Measurements from ENCODE around the gene NECAB2.

Gene NECAB2

GRCh38 chr16:83963277-83964119 lies 4.5 kb upstream of the NECAB2 start:
- H3K36me3 ChIP-seq (replicated peaks; ENCODE audit: insufficient read depth, low read length): no peaks in the 10 kb centered on the region
- H3K9ac ChIP-seq (ENCODE audit: low read length): no peak overlapping the region
- H3K79me2 ChIP-seq (ENCODE audit: low read length): no peaks in the 10 kb centered on the region
- no peak overlapping the region for H3K27ac ChIP-seq (ENCODE audit: low read length)
- H3K9me2 ChIP-seq (replicated peaks; ENCODE audit: insufficient read depth, low read length): no peaks in the 10 kb centered on the region
- no peaks in the 10 kb centered on the region for H3K27me3 ChIP-seq (replicated peaks; ENCODE audit: insufficient read depth, low read length)
- H3F3A ChIP-seq (ENCODE audit: insufficient read depth, low read length): no peaks in the 10 kb centered on the region
- no peaks in the 10 kb centered on the region for H3K9me3 ChIP-seq (replicated peaks; ENCODE audit: insufficient read depth, low read length)
- no peak for DNase-seq
- H3K4me2 ChIP-seq (ENCODE audit: low read depth, low read length): no peak overlapping the region
- H3K4me3 ChIP-seq (ENCODE audit: low read length): no peak overlapping the region
- no peaks in the 10 kb centered on the region for H3K4me1 ChIP-seq (ENCODE audit: low read length)
- H2AFZ ChIP-seq (ENCODE audit: low read length): no peak overlapping the region
- TF ChIP-seq EZH2phosphoT487 (IDR thresholded peaks at IDR 0.05; ENCODE audit: low read length) (no peak), EZH2 (optimal IDR thresholded peaks at IDR 0.05; ENCODE audit: low read depth, low read length) (no peak)
- no peaks in the 10 kb centered on the region for H4K20me1 ChIP-seq (ENCODE audit: insufficient read depth, low read length)

GRCh38 chr16:83964684-83965443 lies 3.2 kb upstream of the NECAB2 start:
- Histone ChIP-seq H3K36me3 (replicated peaks; ENCODE audit: insufficient read depth, low read length) (no peaks in the 10 kb centered on the region), H3K27me3 (replicated peaks; ENCODE audit: insufficient read depth, low read length) (no peaks in the 10 kb centered on the region; the same call in 1 of the 2 replicates), H3K4me2 (ENCODE audit: low read depth, low read length) (no peak overlapping the region), H3K4me3 (ENCODE audit: low read length) (no peak overlapping the region), H4K20me1 (ENCODE audit: insufficient read depth, low read length) (no peaks in the 10 kb centered on the region), H2AFZ (ENCODE audit: low read length) (no peak overlapping the region), H3K4me1 (ENCODE audit: low read length) (no peaks in the 10 kb centered on the region), H3K27ac (ENCODE audit: low read length) (no peak overlapping the region), H3K9me3 (replicated peaks; ENCODE audit: insufficient read depth, low read length) (no peaks in the 10 kb centered on the region), H3K9me2 (replicated peaks; ENCODE audit: insufficient read depth, low read length) (no peaks in the 10 kb centered on the region), H3K79me2 (ENCODE audit: low read length) (no peaks in the 10 kb centered on the region), H3K9ac (ENCODE audit: low read length) (no peak overlapping the region), H3F3A (ENCODE audit: insufficient read depth, low read length) (no peaks in the 10 kb centered on the region)
- DNase-seq: no peak
- TF ChIP-seq CTCF (IDR thresholded peaks at IDR 0.05; ENCODE audit: low read length) (no peak), EZH2 (optimal IDR thresholded peaks at IDR 0.05; ENCODE audit: low read depth, low read length) (no peak), EZH2phosphoT487 (IDR thresholded peaks at IDR 0.05; ENCODE audit: low read length) (no peak)

- Histone ChIP-seq H3F3A (ENCODE audit: insufficient read depth, low read length) (no peaks in the 10 kb centered on the region), H3K79me2 (ENCODE audit: low read length) (no peaks in the 10 kb centered on the region), H3K36me3 (replicated peaks; ENCODE audit: insufficient read depth, low read length) (no peaks in the 10 kb centered on the region), H3K27me3 (replicated peaks; ENCODE audit: insufficient read depth, low read length) (no peaks in the 10 kb centered on the region; the same call in 1 of the 2 replicates), H3K9ac (ENCODE audit: low read length) (no peak overlapping the region), H3K4me2 (ENCODE audit: low read depth, low read length) (no peak overlapping the region), H3K9me3 (replicated peaks; ENCODE audit: insufficient read depth, low read length) (no peaks in the 10 kb centered on the region), H4K20me1 (ENCODE audit: insufficient read depth, low read length) (no peaks in the 10 kb centered on the region), H3K9me2 (replicated peaks; ENCODE audit: insufficient read depth, low read length) (no peaks in the 10 kb centered on the region), H2AFZ (ENCODE audit: low read length) (no peak overlapping the region), H3K4me1 (ENCODE audit: low read length) (no peaks in the 10 kb centered on the region), H3K27ac (ENCODE audit: low read length) (no peak overlapping the region), H3K4me3 (ENCODE audit: low read length) (no peak overlapping the region)
- no peak for DNase-seq
- TF ChIP-seq CTCF (IDR thresholded peaks at IDR 0.05; ENCODE audit: low read length) (no peak), EZH2 (optimal IDR thresholded peaks at IDR 0.05; ENCODE audit: low read depth, low read length) (no peak), EZH2phosphoT487 (IDR thresholded peaks at IDR 0.05; ENCODE audit: low read length) (no peak)
Measured at GRCh38 chr16:83965444-83966152, 2.4 kb upstream of the NECAB2 start.
